HUES64 (cell line): ENCODE data around the gene FKBP11.

ENCODE experiments used
- H3K27ac ChIP-seq: 2 replicates; pipeline ENCODE4 v1.7.0; 2013; ENCODE audit warnings: low read depth, low read length, inconsistent platforms
- H3K27me3 ChIP-seq: 2 replicates; pipeline ENCODE4 v1.6.1; 2013; ENCODE audit warnings: mild to moderate bottlenecking, low read length; ENCODE audit not compliant: insufficient read depth
- H3K36me3 ChIP-seq: 2 replicates; pipeline ENCODE4 v1.6.1; 2013; ENCODE audit warnings: mild to moderate bottlenecking, low read length; ENCODE audit not compliant: insufficient read depth
- H3K4me1 ChIP-seq: 2 replicates; pipeline ENCODE4 v1.6.1; 2013; ENCODE audit warnings: mild to moderate bottlenecking, low read length, moderate library complexity; ENCODE audit not compliant: insufficient read depth
- H3K4me3 ChIP-seq: 2 replicates; pipeline ENCODE4 v1.5.1; 2013; ENCODE audit warnings: mild to moderate bottlenecking, low read length, moderate library complexity
- H3K9ac ChIP-seq: 2 replicates; pipeline ENCODE4 v1.6.1; 2013; ENCODE audit warnings: mild to moderate bottlenecking, low read depth, low read length
- H3K9me3 ChIP-seq: 2 replicates; pipeline ENCODE4 v1.6.1; 2013; ENCODE audit warnings: low read depth, low read length; ENCODE audit not compliant: insufficient read depth
- WGBS: fragments of 150-250, 120-280 bp; methylation state at CpG from one replicate; pipeline ENCODE4 v1.1.7; 2013; ENCODE audit warnings: missing lambda C conversion rate; 5-methylcytosine and 5-hydroxymethylcytosine counted together

FKBP11 gene

DNA sequence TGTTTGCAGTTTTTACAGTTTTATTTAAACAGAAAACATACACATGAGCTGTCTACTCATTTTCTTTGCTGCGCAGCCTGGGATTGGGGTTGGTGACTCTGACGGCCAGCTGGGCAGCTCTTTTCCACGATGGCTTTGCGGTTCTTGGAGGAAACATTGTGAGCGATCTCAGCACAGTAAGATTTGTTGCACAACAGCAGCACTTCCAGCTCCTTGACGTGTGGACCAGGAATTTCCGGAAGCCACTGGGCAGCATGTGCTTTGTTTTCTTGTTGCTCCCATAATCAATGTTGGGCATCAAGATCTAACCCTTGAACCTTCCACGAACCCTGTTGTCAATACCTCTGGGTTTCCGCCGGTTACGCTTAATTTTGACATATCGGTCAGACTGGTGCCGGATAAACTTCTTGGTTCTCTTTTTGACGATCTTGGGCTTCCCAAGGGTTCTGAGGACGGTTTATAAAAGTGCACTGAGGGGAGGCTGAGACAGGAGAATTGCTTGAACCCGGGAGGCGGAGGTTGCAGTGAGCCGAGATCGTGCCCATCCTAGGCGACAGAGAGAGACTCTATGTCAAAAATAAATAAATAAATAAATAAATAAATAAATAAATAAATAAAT lies 21.8 kb downstream of the FKBP11 start:
- no peak overlapping the region for H3K9ac ChIP-seq
- H3K9me3 ChIP-seq, result no peaks in the 10 kb centered on the region
- no peak overlapping the region for H3K4me3 ChIP-seq
- H3K27me3 ChIP-seq, result no peaks in the 10 kb centered on the region; the same call in 1 of the 2 replicates
- no peak overlapping the region for H3K27ac ChIP-seq
- H3K4me1 ChIP-seq, result no peaks in the 10 kb centered on the region
- 85% methylated on average over 17 of the region's 20 CpGs for WGBS
- no peaks in the 10 kb centered on the region for H3K36me3 ChIP-seq

DNA sequence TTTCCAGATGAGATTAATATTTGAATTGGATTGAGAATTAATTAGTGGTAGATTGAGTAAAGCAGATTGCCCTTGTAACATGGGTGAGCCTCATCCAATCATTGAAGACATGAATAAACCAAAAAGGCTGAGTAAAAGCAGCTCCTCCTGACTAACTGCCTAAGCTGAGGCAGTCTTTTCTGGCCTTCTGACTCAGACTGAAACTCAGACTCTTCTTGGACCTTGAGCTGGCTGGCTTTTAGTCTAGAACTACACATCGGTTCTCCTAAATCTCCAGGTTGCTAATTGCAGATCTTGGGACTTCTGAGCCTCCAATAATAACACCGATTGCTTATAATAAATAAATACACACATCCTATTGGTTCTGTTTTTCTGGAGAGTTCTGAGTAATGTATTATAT lies 24.0 kb downstream of the FKBP11 start:
- H3K27me3 ChIP-seq, result no peaks in the 10 kb centered on the region; the same call in 1 of the 2 replicates
- H3K36me3 ChIP-seq, result no peaks in the 10 kb centered on the region
- H3K27ac ChIP-seq, result no peak overlapping the region
- WGBS, result 88% methylated on average over 1 of the region's 2 CpGs
- H3K9me3 ChIP-seq, result no peaks in the 10 kb centered on the region
- H3K4me1 ChIP-seq, result no peaks in the 10 kb centered on the region
- no peak overlapping the region for H3K4me3 ChIP-seq
- H3K9ac ChIP-seq, result no peak overlapping the region

DNA sequence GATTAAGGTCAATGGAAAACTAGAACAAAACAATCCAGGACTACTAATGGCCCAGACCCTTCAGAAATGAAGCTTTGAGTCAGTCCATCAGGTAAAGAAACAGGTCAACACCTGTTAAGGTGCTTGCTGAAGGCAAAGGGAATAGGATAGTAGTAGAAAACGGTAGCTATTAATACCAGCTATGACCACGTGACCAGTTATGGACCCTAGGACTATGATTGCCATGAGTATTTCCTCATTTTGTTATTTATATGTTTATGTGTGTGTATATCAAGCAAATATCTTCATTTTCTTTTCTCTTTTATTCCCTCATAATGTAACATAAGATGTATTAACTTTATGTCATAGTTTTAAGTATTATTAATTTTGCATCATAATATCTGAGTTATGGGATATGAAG lies 25.6 kb downstream of the FKBP11 start:
- H3K9me3 ChIP-seq, result no peaks in the 10 kb centered on the region
- H3K27ac ChIP-seq, result no peak overlapping the region
- H3K27me3 ChIP-seq, result no peaks in the 10 kb centered on the region
- no peaks in the 10 kb centered on the region for H3K36me3 ChIP-seq
- H3K4me1 ChIP-seq, result no peaks in the 10 kb centered on the region
- no peak overlapping the region for H3K9ac ChIP-seq
- WGBS, result 84% methylated on average over 2 of the region's 2 CpGs
- no peak overlapping the region for H3K4me3 ChIP-seq

- Histone ChIP-seq H3K27ac (no peak overlapping the region), H3K4me3 (no peak overlapping the region), H3K27me3 (peaks cover 10% of the 10 kb centered on the region), H3K9ac (no peak overlapping the region), H3K36me3 (no peaks in the 10 kb centered on the region), H3K4me1 (no peaks in the 10 kb centered on the region; the same call in 1 of the 2 replicates), H3K9me3 (no peaks in the 10 kb centered on the region)
- WGBS, result no CpG with 5 or more reads among the region's 1 CpG
These were observed 31.0 kb downstream of the FKBP11 start for GRCh38 chr12:48894271-48894670.

DNA sequence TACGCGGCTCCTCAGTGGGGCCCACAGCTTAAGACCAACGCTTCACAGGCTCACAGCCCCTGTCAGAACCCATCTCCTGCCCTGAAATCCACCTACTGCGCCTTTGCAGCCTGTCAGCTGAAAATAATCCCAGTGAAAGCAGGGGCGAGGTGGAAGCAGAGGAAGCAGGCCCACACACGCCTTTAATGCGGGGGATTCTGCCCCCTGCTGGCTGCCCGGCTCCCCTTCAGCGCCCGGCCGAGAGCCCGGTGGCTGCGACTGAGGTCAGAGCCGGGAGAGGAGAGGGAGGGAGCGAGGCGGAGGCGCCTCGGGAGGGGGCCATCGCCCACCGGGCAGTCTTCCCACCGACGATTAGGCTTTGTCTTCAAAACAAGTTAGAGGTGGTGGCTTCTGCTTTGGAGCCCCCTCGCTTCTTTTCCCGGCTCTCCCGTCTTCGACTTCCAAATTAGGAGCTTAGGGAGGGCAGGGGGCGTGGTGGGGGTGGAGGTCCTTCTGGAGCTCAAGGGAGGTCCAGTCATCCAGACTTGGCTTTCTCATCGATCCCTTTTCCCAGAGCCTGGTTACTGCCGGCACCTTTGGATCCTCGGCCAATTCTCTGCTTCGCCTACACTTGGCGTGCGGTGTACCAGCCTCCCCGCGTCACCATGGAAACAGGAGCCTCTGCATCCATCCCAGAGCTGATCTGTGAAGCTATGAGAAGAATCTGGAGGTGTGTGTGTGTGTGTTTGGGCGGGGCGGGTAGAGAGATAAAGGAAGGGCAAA lies 34.5 kb downstream of the FKBP11 start:
- Histone ChIP-seq H3K36me3 (no peaks in the 10 kb centered on the region), H3K9me3 (no peaks in the 10 kb centered on the region), H3K27me3 (peaks cover 10% of the 10 kb centered on the region), H3K9ac (no peak overlapping the region), H3K4me1 (no peaks in the 10 kb centered on the region; the same call in 1 of the 2 replicates), H3K27ac (no peak overlapping the region), H3K4me3 (peak overlapping the region; percentile 65)
- 4% methylated on average over 35 of the region's 37 CpGs for WGBS

GRCh38 chr12:48889679-48890078 lies 35.6 kb downstream of the FKBP11 start:
- Histone ChIP-seq H3K4me1 (no peaks in the 10 kb centered on the region; the same call in 1 of the 2 replicates), H3K9ac (no peak overlapping the region), H3K4me3 (no peak overlapping the region), H3K27ac (no peak overlapping the region), H3K27me3 (peaks cover 10% of the 10 kb centered on the region), H3K9me3 (no peaks in the 10 kb centered on the region), H3K36me3 (no peaks in the 10 kb centered on the region)
- 90% methylated on average over 3 of the region's 3 CpGs for WGBS

DNA sequence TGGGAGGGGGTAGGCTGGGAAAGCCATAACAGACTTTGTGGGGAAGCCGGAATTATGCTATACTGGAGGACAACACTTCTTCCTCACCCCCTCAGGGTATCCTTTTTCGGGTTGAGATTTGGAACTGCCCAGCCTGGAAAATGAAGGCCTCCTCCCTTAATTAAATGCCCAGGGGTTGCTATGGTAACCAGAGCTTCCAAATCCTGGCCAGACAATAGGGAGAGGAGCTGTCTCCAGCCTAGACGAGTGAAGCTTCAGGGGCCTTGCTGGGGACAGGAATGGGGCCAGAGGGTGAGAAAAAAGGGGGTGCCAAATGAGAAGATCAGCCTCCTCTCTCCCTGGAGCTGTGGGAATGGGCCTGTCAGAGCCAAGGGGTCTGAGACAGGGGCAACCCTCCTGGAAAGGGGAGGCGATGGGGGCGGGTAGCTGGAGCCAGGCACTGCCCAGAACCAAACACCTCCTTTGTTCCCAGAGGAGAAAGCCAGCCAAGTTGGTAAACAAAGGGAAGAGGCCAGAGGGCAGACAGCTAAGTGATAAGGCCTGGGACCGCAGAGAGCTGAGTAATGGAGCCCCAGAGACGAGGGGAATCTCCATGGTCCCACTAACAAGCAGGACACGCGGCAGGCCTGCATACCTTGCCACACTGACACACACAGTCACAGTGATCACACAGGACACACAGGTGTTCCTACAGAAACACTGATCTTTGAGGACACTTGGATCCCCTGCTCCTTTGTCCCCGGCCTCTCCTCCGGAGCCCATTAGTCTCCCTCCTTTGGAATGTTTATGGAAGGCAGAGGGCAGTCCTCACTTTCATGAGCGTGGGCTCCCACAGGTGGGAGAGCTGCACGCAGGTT lies 41.8 kb downstream of the FKBP11 start:
- H3K27ac ChIP-seq, result peak overlapping the region; percentile 89
- peak overlapping the region; percentile 78 for H3K9ac ChIP-seq
- no peaks in the 10 kb centered on the region for H3K9me3 ChIP-seq
- 31% methylated on average over 12 of the region's 13 CpGs for WGBS
- H3K4me3 ChIP-seq, result peak overlapping the region; percentile 24; the same call in 1 of the 2 replicates
- no peaks in the 10 kb centered on the region for H3K36me3 ChIP-seq
- no peaks in the 10 kb centered on the region for H3K27me3 ChIP-seq
- H3K4me1 ChIP-seq, result peaks cover 32% of the 10 kb centered on the region

GRCh38 chr12:48882972-48883304 lies 42.4 kb downstream of the FKBP11 start:
- Histone ChIP-seq H3K36me3 (no peaks in the 10 kb centered on the region), H3K9ac (peak overlapping the region; percentile 4; the same call in 1 of the 2 replicates), H3K27ac (peak overlapping the region; percentile 89; the same call in 1 of the 2 replicates), H3K9me3 (no peaks in the 10 kb centered on the region), H3K4me1 (peaks cover 32% of the 10 kb centered on the region), H3K4me3 (peak overlapping the region; percentile 24; the same call in 1 of the 2 replicates), H3K27me3 (no peaks in the 10 kb centered on the region)
- WGBS, result 72% methylated on average over 3 of the region's 3 CpGs

- no peaks in the 10 kb centered on the region for H3K9me3 ChIP-seq
- H3K4me1 ChIP-seq, result peaks cover 32% of the 10 kb centered on the region
- H3K4me3 ChIP-seq, result peak overlapping the region; percentile 41
- WGBS, result 10% methylated on average over 8 of the region's 10 CpGs
- no peaks in the 10 kb centered on the region for H3K27me3 ChIP-seq
- H3K9ac ChIP-seq, result no peak overlapping the region
- peak overlapping the region; percentile 89; the same call in 1 of the 2 replicates for H3K27ac ChIP-seq
- no peaks in the 10 kb centered on the region for H3K36me3 ChIP-seq
These were observed 43.0 kb downstream of the FKBP11 start for GRCh38 chr12:48882315-48882687.

DNA sequence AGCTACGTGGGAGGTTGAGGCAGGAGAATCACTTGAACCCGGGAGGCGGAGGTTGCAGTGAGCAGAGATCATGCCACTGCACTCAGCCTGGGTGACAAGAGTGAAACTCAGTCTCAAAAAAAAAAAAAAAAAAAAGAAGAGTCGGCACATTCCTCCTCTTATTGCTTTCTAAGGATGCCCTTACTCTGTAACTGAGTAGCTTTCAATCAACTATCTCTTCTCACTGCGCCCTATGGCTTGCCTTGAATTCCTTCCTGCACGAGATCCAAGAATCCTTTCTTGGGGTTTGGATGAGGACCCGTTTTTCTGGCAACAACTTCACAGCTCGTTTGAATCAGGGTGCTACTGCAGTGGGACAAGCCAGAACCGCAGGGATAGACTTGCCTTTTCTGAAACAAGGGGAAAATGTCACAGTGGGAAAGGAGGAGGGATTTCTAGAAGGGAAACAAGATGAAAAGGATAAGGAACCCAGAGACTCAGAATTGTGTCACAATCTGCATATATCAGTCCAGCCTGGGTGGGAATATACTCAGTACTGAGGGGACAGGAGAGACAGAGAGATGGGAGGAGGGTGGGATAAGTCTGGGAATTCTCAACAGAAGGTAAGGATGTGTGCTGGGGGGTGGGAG lies 43.5 kb downstream of the FKBP11 start:
- peak overlapping the region; percentile 41 for H3K4me3 ChIP-seq

More for the DNA sequence above, 43.5 kb downstream of the FKBP11 start:
- peaks cover 32% of the 10 kb centered on the region for H3K4me1 ChIP-seq
- H3K9ac ChIP-seq, result no peak overlapping the region
- H3K27ac ChIP-seq, result peak overlapping the region; percentile 24; the same call in 1 of the 2 replicates
- 63% methylated on average over 8 of the region's 9 CpGs for WGBS
- no peaks in the 10 kb centered on the region for H3K9me3 ChIP-seq
- H3K36me3 ChIP-seq, result no peaks in the 10 kb centered on the region
- no peaks in the 10 kb centered on the region for H3K27me3 ChIP-seq
